GOT3 (cell line): ENCODE measurements around the gene GULP1.

Experiments
- DNase-seq: peaks from one replicate; lab custom pipeline; 2025; ENCODE audit warnings: mixed read lengths; lab: John Stamatoyannopoulos, UW

GULP1 gene

DNA sequence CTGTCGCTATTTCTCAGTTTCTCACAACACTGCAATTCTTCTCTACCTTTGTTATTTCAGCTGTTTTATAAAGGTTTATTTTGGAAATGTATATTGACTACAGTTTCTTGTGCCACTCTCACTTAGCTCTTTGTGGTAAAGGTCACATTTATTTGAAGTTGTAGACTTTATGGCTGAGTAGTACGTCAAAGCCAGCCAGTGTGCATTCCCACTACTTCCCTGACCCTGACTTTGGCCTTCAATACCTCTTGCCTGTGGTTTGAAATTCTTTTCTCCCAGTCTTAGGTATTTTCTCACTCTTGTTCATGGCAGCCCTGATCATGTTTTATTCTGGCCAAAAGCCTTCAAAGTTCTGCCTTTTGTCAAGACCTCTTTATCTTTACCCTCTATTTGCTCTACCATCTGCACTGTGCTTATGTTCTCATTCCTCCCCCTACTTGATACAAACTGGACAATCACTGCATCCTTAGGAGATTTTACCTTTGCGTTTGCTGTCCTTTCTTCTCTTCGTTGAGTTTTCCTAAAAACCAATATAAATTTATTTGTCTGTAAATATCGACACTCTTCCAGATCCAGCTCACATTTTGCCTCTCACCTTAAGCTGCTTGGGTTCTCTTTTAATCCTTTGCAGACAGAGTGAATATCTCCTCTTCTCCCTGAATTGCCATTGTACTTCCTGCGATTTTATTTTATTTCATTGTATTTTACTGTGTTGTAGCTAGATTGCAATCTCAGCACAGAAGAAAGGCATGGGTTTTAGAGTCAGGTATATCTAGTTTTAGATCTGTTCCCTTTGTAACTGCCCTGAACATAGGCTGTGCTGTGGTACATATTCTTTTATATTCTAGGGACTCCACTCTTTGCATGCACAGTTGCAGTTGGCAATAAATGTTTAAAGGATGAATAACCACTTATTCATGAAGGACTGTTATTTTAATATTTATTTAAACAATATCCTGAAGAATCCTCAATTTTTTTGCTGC, 31.2 kb downstream of the GULP1 start:
- no peak for DNase-seq

GRCh38 chr2:188324067-188324466, 32.4 kb downstream of the GULP1 start:
- no peak for DNase-seq

- DNase-seq, result no peak
These were observed 34.6 kb downstream of the GULP1 start for GRCh38 chr2:188326290-188326668.

DNA sequence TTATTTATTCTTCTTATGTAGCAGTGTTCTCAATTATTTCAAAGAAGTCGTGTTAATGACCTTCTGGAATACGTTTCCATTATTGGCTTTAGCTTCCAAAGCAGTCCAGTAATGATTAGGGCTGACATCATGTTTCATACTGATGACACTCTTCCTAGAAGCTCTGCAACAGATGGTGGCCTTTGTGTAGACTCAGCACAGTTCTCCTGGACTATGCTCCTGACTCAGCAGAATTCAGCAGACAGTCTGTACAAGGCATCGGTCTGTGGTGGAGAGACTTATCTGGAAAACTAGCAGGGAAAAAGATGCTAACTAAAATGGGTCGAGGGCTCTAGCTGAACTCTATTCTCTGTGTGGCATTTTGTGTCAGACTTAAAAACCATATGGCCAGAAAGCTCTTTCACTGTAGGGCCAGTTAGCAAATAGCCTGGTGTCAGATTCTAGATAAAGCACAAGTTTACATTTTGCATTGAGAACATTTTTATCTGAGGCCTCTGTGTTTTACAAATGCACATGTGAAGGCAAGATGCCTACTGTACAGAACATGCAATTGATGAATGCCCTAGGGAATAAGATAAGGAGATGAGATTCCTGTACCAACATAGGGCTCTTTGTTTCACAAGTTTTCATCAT, 35.1 kb downstream of the GULP1 start:
- DNase-seq, result no peak

- no peak for DNase-seq
These were observed 36.0 kb downstream of the GULP1 start for GRCh38 chr2:188327518-188328213.

DNA sequence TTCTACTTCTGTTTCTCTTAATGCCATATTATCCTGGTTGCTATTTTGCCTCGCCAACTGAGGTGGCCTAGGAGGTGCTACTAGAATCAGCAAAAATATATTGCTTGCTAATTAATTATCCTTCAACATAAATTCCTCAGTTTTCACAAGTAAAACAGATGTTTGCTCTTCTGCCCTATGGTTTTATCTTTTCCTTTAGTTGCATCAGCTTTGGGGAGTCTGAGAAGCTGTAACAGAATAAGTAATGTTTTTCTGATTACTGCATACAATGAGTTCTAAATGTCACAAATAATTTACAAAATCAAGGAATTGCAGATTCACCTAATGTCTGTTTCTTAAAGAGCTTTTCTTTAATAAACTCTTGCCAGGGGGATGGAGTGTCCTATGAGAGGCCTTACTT, 36.7 kb downstream of the GULP1 start:
- DNase-seq, result no peak

DNA sequence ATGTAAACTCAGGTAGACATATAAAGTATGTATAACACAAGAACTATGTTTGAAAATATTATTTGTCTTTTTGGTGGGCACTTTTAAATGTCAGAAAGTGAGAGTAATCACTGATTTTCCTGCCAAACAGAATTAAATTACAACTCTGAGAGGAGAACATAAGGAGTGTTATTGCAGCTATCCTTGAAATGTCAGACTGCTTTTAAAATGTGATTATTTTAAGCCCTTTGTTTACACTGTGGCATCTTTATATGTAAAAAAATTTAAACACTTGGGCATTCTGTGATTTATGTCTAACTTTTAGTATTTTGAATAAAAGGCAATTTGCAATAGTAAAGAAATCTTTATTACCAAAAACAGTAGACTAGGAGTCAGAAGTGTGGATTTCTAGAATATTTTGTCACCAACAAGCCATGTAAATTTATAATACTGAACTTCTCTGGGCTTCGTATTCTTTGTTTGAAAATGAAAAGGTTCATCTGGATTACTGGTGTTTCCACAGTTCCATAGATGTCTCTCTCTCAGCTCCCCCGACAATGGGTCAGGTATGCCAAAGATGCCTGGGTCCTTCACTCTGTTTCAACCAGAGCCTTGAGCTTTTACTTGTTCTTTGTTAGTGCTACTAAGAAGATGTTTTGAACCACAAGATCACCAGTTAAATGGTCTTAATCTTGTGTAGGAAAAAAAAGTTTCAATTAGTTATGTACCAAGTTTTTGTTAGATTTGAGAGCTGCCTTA, 38.8 kb downstream of the GULP1 start:
- DNase-seq, result no peak

- no peak for DNase-seq
These were observed 40.9 kb downstream of the GULP1 start for GRCh38 chr2:188332619-188333018.

GRCh38 chr2:188333751-188334524, 42.3 kb downstream of the GULP1 start:
- DNase-seq, result no peak

DNA sequence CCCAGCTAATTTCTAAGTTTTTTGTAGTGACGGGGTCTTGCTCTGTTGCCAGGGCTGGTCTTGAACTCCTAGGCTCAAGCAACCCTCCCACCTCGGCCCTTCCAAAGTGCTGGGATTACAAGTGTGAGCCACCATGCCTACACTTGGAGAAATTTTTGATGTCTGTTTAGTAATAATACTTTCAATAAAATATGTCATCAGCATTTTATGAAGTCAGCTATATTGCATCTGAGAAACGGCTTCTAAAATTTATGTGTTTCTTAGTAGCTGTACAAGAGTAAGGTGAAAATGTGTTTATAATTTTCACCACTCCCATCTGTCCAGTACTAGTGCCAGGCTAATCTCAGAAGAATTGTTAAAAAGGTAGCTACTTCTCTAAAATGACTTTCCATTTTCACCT, 46.8 kb downstream of the GULP1 start:
- DNase-seq, result no peak

- DNase-seq, result no peak
These were observed 48.6 kb downstream of the GULP1 start for GRCh38 chr2:188340257-188340656.

GRCh38 chr2:188345020-188345419, 53.3 kb downstream of the GULP1 start:
- DNase-seq, result no peak

- no peak for DNase-seq
These were observed 53.8 kb downstream of the GULP1 start for GRCh38 chr2:188345426-188345825.

GRCh38 chr2:188345831-188346458, 54.3 kb downstream of the GULP1 start:
- no peak for DNase-seq

GRCh38 chr2:188349019-188349418, 57.3 kb downstream of the GULP1 start:
- no peak for DNase-seq

DNA sequence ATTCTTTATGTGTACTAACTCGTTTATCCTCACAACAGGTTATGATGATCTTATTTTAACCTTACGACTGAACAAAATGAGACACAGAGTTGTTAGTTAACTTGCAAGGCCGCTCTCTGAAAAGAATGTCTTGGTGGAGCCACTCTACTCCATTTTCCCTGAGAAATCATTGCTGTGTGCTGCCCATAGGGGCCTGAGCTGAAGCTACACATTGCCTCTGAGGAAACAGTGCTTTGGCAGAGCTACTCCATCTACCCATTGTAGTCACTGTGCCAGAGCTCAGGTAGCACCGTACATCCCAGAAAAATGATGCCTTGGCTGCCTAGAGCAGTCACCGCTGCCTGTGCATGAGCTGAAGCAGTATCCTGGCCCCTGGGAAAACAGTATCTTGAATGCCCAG, 61.6 kb downstream of the GULP1 start:
- no peak for DNase-seq

DNA sequence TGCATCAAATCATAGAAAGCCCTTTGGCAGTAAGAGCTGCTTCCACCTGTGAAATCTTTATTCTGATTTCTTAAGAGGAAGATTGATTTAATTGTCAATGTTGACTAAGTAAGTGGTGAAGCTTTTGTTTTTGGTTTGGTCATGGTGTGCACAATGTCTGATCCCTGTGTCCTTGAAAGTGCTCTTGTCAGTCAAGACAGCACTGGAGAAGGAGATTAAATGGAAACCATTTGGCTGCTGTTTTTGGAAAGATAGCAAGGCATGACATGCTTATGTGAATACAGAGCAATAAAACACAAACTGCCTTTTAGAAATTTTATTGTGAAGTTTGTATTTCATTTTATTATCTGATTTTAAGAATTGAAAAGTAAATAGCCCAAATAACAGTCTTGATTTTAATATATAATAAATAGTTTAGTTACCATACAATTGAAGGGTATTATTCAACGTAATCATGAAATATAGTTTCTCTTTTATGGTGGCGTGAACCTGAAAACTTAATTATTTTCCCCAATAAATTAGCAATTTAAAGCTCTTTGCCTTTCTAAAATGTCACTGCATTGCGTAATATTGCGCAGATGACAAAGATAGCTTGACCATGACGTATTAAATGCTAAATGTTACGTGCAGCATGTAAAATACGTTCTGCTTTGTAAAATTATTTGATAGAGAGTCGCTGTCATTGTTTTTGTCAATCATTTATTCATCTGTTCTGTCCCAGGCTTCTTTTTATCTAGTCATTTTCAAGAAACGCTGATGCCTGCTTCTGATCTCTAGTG, 69.0 kb downstream of the GULP1 start:
- DNase-seq, result no peak

- DNase-seq, result no peak
These were observed 72.5 kb downstream of the GULP1 start for GRCh38 chr2:188364033-188364630.

DNA sequence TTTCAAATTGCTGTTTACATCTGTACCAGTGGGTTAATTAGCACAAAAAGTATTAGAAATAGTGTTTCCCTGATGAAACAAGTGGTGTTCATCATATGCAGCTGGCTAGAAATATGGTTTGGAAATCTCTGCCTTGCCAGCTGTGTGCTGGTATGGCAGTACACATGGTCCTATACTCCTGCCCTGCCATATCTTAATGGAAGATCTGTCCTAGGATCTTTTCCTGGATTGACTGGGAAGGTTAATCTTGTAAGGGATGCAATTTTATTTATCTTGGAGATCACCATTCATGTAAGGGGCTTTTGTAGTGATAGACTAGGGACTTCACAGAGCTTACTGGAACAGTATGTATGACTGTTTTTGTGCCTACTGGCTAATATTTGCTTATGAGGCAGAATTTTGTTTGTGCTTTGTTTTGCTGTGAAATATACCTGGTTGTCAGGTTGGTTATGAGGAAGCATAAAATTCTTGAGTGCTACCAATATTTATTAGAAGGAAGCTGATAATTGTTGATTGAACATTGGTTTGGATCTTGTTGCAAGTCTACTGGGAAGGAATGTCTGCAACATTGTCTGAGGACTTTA, 73.5 kb downstream of the GULP1 start:
- DNase-seq, result no peak
